Loucy (cell line): ENCODE data around the gene EPHA6.

Source experiments
- EZH2phosphoT487 ChIP-seq: fragments of 200-600 bp; IDR thresholded peaks from 2 replicates; pipeline ENCODE4 v1.6.1; 2018; ENCODE audit warnings: antibody characterized with exemption, mild to moderate bottlenecking, moderate library complexity, borderline replicate concordance
- TF ChIP-seq, protein P1 (sequence below): fragments of 200-600 bp; sonication (generic); conservative IDR thresholded peaks from 2 replicates; pipeline ENCODE4 v1.5.1; 2014; ENCODE audit warnings: mild to moderate bottlenecking, antibody characterized with exemption, low read length

DNA sequence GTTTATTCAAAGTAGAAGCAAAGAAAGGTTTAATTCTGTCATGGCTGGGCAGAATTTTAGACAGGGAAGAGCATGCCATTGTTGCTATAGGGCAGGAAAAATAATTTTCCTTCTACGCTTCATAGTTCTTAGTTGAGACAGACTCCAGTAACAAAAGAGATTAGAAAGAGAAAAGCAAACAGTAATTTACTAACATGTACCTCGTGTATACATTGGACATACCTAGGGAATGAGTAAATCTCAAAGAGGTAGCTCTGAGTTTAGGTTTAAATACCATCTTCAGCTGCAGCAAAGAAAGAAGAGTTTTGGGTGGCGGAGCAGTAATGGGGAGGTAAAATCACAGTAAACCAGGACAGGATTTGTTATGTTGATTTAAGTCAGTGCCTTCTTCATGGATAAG is 416.1 kb downstream of the EPHA6 start:
- TF ChIP-seq, protein P1, sequence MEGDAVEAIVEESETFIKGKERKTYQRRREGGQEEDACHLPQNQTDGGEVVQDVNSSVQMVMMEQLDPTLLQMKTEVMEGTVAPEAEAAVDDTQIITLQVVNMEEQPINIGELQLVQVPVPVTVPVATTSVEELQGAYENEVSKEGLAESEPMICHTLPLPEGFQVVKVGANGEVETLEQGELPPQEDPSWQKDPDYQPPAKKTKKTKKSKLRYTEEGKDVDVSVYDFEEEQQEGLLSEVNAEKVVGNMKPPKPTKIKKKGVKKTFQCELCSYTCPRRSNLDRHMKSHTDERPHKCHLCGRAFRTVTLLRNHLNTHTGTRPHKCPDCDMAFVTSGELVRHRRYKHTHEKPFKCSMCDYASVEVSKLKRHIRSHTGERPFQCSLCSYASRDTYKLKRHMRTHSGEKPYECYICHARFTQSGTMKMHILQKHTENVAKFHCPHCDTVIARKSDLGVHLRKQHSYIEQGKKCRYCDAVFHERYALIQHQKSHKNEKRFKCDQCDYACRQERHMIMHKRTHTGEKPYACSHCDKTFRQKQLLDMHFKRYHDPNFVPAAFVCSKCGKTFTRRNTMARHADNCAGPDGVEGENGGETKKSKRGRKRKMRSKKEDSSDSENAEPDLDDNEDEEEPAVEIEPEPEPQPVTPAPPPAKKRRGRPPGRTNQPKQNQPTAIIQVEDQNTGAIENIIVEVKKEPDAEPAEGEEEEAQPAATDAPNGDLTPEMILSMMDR: no peak
- no peak for TF ChIP-seq EZH2phosphoT487
